GM12878 (cell line): ENCODE data around the gene ZNF695. TPM values are rescaled to one million over a fixed set of nuclear protein-coding genes. Genes with fewer than 3 reads are reported as not detected.
"Not testable (repeated sequence)": the region's sequence is repeated elsewhere in the genome, so short reads cannot be mapped to it uniquely, and the experiment has no call there.

Experiments used
- ATAC-seq: fragments of 200-7000 bp; cut with Tn5 transposase; 3 replicates; pipeline ENCODE4 v1.9.1; 2020; ENCODE audit warnings: mild to moderate bottlenecking, moderate library complexity
- BruUV-seq: library from RNA; stranded (reverse); fragments of 400-500 nt; replicated peaks from 2 replicates; lab custom pipeline; 2021; lab: Mats Ljungman, UMichigan
- CTCF ChIA-PET: fragments of 300-600 bp; sonication (Branson Sonifier 250); formaldehyde crosslinking; extraction: SDS; loops from one replicate; lab custom pipeline; 2021; ENCODE audit warnings: inconsistent platforms; lab: Yijun Ruan, JAX
- POLR2A ChIA-PET: fragments of 350-600 bp; formaldehyde crosslinking; extraction: SDS; loops from one replicate; lab custom pipeline; 2021; ENCODE audit warnings: inconsistent platforms; lab: Charles Lee
- RAD21 ChIA-PET: fragments of 300-600 bp; sonication (Branson Sonifier 250); formaldehyde crosslinking; loops from one replicate; lab custom pipeline; 2023; ENCODE audit warnings: antibody characterized with exemption; ENCODE audit not compliant: unreplicated experiment; lab: Charles Lee
- SMC1A ChIA-PET: fragments of 300-600 bp; sonication (Branson Sonifier 250); formaldehyde crosslinking; loops from one replicate; lab custom pipeline; 2023; ENCODE audit not compliant: unreplicated experiment, uncharacterized antibody; lab: Charles Lee
- DNase-seq: peaks from one replicate; pipeline ENCODE4 v3.0.0-alpha.2; 2011; ENCODE audit warnings: low read depth, low spot score
- FAIRE-seq: peaks from 3 replicates; lab custom pipeline; 2011; peaks lifted over from hg19 to GRCh38; lab: Jason Lieb, UNC
- H2AFZ ChIP-seq: 2 replicates; pipeline ENCODE4 v1.6.0; 2011; ENCODE audit warnings: low read depth, low read length, control low read depth; ENCODE audit not compliant: control insufficient read depth
- H3K27ac ChIP-seq: 2 replicates; pipeline ENCODE4 v1.5.1; 2011; ENCODE audit warnings: control low read depth; ENCODE audit not compliant: control insufficient read depth, insufficient read depth
- H3K27me3 ChIP-seq, 2 experiments: replicated peaks in 1 of 2; 2 replicates each; pipeline versions ENCODE4 v1.6.0 to v1.6.1; 2011; ENCODE audit warnings: low read length in 1 of 2; ENCODE audit not compliant: control insufficient read depth in 2 of 2, insufficient read depth in 2 of 2
- H3K36me3 ChIP-seq, 2 experiments: 2 replicates each; pipeline ENCODE4 v1.5.1; 2011; ENCODE audit warnings: low read length in 1 of 2; ENCODE audit not compliant: control insufficient read depth in 2 of 2, insufficient read depth in 2 of 2
- H3K4me1 ChIP-seq: 2 replicates; pipeline ENCODE4 v1.6.1; 2011; ENCODE audit warnings: mild to moderate bottlenecking, low read length, moderate library complexity, mixed read lengths; ENCODE audit not compliant: control insufficient read depth, insufficient read depth
- H3K4me2 ChIP-seq: 2 replicates; pipeline ENCODE4 v1.6.0; 2011; ENCODE audit warnings: control low read depth; ENCODE audit not compliant: control insufficient read depth, insufficient read depth
- H3K4me3 ChIP-seq: fragments of 200-600 bp; sonication (generic); 2 replicates; pipeline ENCODE4 v1.5.1; 2016
- H3K79me2 ChIP-seq: 2 replicates; pipeline ENCODE4 v1.6.0; 2011; ENCODE audit warnings: low read length; ENCODE audit not compliant: control insufficient read depth, insufficient read depth
- H3K9ac ChIP-seq: 2 replicates; pipeline ENCODE4 v1.8.0; 2011; ENCODE audit warnings: low read length, control low read depth, mixed read lengths; ENCODE audit not compliant: control insufficient read depth, insufficient read depth
- H3K9me3 ChIP-seq: replicated peaks from 3 replicates; pipeline ENCODE4 v1.5.1; 2011; ENCODE audit warnings: mild to moderate bottlenecking, low read length; ENCODE audit not compliant: control insufficient read depth, insufficient read depth
- H4K20me1 ChIP-seq: 2 replicates; pipeline ENCODE4 v1.6.0; 2011; ENCODE audit not compliant: control insufficient read depth, insufficient read depth
- CREM ChIP-seq: IDR thresholded peaks from 2 replicates; pipeline ENCODE4 v1.6.1; 2014; ENCODE audit warnings: antibody characterized with exemption, low read depth
- ETV6 ChIP-seq, 2 experiments: fragments of 450-650 bp in 1 of 2; IDR thresholded peaks in 1 of 2; conservative IDR thresholded peaks in 1 of 2; 2 replicates each; pipeline ENCODE4 v1.6.1; 2014; ENCODE audit warnings: antibody characterized with exemption in 1 of 2, borderline replicate concordance in 1 of 2, low read depth in 1 of 2, mild to moderate bottlenecking in 1 of 2, moderate library complexity in 1 of 2
- HDAC2 ChIP-seq: fragments of 200-600 bp; sonication (generic); IDR thresholded peaks from 2 replicates; pipeline ENCODE4 v1.6.1; 2017
- IRF5 ChIP-seq: fragments of 450-650 bp; IDR thresholded peaks from 2 replicates; pipeline ENCODE4 v1.6.1; 2017; ENCODE audit warnings: borderline replicate concordance
- MYC ChIP-seq: IDR thresholded peaks from 2 replicates; pipeline ENCODE4 v1.6.1; 2011; ENCODE audit warnings: mild to moderate bottlenecking, low read length, moderate library complexity, inconsistent platforms; ENCODE audit not compliant: insufficient read depth, insufficient replicate concordance, insufficient read length, severe bottlenecking
- RB1 ChIP-seq: fragments of 450-650 bp; formaldehyde crosslinking; IDR thresholded peaks from 2 replicates; pipeline ENCODE4 v1.6.1; 2017; ENCODE audit warnings: mild to moderate bottlenecking, borderline replicate concordance
- SREBF1 ChIP-seq: IDR thresholded peaks from 2 replicates; pipeline ENCODE4 v1.6.1; 2012; ENCODE audit warnings: mild to moderate bottlenecking, low read length
- USF1 ChIP-seq: IDR thresholded peaks from 2 replicates; pipeline ENCODE4 v1.6.1; 2011; ENCODE audit warnings: borderline replicate concordance, low read depth, mild to moderate bottlenecking, moderate library complexity, mixed read lengths, low read length; ENCODE audit not compliant: insufficient read depth; ENCODE audit errors: extremely low read length
- ZNF24 ChIP-seq: fragments of 450-650 bp; IDR thresholded peaks from 2 replicates; pipeline ENCODE4 v1.6.1; 2017; ENCODE audit warnings: antibody characterized with exemption, mild to moderate bottlenecking
- ZNF687 ChIP-seq: fragments of 450-650 bp; IDR thresholded peaks from 2 replicates; pipeline ENCODE4 v1.6.1; 2017; ENCODE audit warnings: mild to moderate bottlenecking, moderate library complexity
- WGBS: methylation state at CpG from one replicate; pipeline ENCODE4 v1.1.6; 2016; ENCODE audit warnings: low lambda C conversion rate; ENCODE audit not compliant: insufficient replicate concordance, insufficient coverage; ENCODE audit errors: missing lambda C conversion rate; 5-methylcytosine and 5-hydroxymethylcytosine counted together
- in situ Hi-C: fragments of 300-500 bp; cut with MboI; formaldehyde crosslinking; loops from 9 replicates; pipeline ENCODE4 v1.14.3; 2018; ENCODE audit warnings: mixed read lengths
- intact Hi-C: fragments of 100-400 bp; cut with micrococcal nuclease; formaldehyde crosslinking; loops from one replicate; pipeline ENCODE4 v1.14.2; 2022; ENCODE audit not compliant: unreplicated experiment
- polyA plus RNA-seq, 11 experiments: library from polyadenylated mRNA; depleted of rRNA in 4 of 11; unstranded in 6 of 11; stranded (reverse) in 5 of 11; fragments of >200 nt; fragmentation: Nextera tagmentation in 4 of 11; fragmentation: Illumina TruSeq in 1 of 11; extraction: Ambion mirVana in 4 of 11; extraction: Trizol in 1 of 11; gene quantifications; 1 replicate in 1 of 11; 2 replicates in 10 of 11; pipeline versions ENCODE4 v1.2.1 to v1.2.3, GENCODE V29; 2011 to 2016; ENCODE audit warnings: inconsistent platforms in 2 of 11, missing spikeins in 2 of 11, low read depth in 1 of 11
- total RNA-seq, 4 experiments: library from RNA; depleted of rRNA in 3 of 4; stranded (reverse); fragments of >200 nt in 3 of 4; fragmentation: Illumina TruSeq in 1 of 4; extraction: Trizol in 1 of 4; gene quantifications; 2 replicates each; pipeline versions ENCODE4 v1.2.1 to v1.2.3, GENCODE V29; 2013 to 2021

Gene ZNF695
- total and polyA plus RNA-seq, 10 of the 15 experiments (the other 5 are each of a cell fraction or from before 2014, with no cell fraction given), result 0.04 to 1.8 (median 1.2) TPM

- SMC1A ChIA-PET, result interaction anchor here (0.6 kb wide), 1 partner anchor 1218 kb away, joined by 3 read pairs; no protein-coding TSS in a partner anchor
- BruUV-seq, H3K4me1 ChIP-seq, H3K4me3 ChIP-seq, H3K9ac ChIP-seq, H3K9me3 ChIP-seq, H3K36me3 ChIP-seq, ATAC-seq, DNase-seq, CTCF ChIA-PET, H3K27me3 ChIP-seq, POLR2A ChIA-PET, intact Hi-C loops, RAD21 ChIA-PET, H3K4me2 ChIP-seq, H2AFZ ChIP-seq, FAIRE-seq, H3K79me2 ChIP-seq, H3K27ac ChIP-seq, in situ Hi-C loops, H4K20me1 ChIP-seq: not testable (repeated sequence)
- 97% methylated on average over 6 of the region's 6 CpGs for WGBS
Observed at GRCh38 chr1:247004081-247004480, 3.8 kb downstream of the ZNF695 start.

- FAIRE-seq (no peak), ATAC-seq (no peak), DNase-seq (no peak)
- ChIA-PET POLR2A (no interaction called here), CTCF (no interaction called here), RAD21 (no interaction called here), SMC1A (no interaction called here)
- no peak overlapping the region for H3K4me3 ChIP-seq
- H4K20me1 ChIP-seq, result no peaks in the 10 kb centered on the region
- no peak overlapping the region for H3K4me2 ChIP-seq
- no peaks in the 10 kb centered on the region for H3K27me3 ChIP-seq
- intact Hi-C loops, result no loop called here
- no peaks in the 10 kb centered on the region for H3K4me1 ChIP-seq
- H3K27ac ChIP-seq, result no peak overlapping the region
- no peaks in the 10 kb centered on the region for H3K79me2 ChIP-seq
- H3K36me3 ChIP-seq, result no peaks in the 10 kb centered on the region
- BruUV-seq, result no TSS peak
- no peak overlapping the region for H2AFZ ChIP-seq
- in situ Hi-C loops, result no loop called here
- WGBS, result 93% methylated on average over 2 of the region's 2 CpGs
- H3K9me3 ChIP-seq, result peaks cover 16% of the 10 kb centered on the region
- no peak overlapping the region for H3K9ac ChIP-seq
- TF ChIP-seq MYC (no peak), IRF5 (no peak), USF1 (no peak), CREM (no peak), ZNF687 (no peak), HDAC2 (no peak), SREBF1 (no peak), ZNF24 (no peak), RB1 (no peak), ETV6 (conservative IDR thresholded peaks at IDR 0.05 in 1 of 2, IDR thresholded peaks at IDR 0.05 in 1 of 2; ENCODE audit: borderline replicate concordance in 1 of 2, low read depth in 1 of 2) (no peak)
Observed at GRCh38 chr1:246989901-246990300, 18.0 kb downstream of the ZNF695 start.
